HG02884 (cell line): Measurements from ENCODE around the gene PLBD2.

ENCODE experiments used
- ATAC-seq: cut with Tn5 transposase; IDR thresholded peaks from one replicate; pipeline ENCODE4 v1.9.1; 2021; ENCODE audit warnings: mild to moderate bottlenecking, moderate library complexity; ENCODE audit not compliant: unreplicated experiment

Gene PLBD2

GRCh38 chr12:113414519-113415038, 56.2 kb downstream of the PLBD2 start:
- ATAC-seq: no peak

- no peak for ATAC-seq
Observed at GRCh38 chr12:113416091-113416754, 57.8 kb downstream of the PLBD2 start.

- ATAC-seq: no peak
Observed at GRCh38 chr12:113418213-113418879, 60.0 kb downstream of the PLBD2 start.

GRCh38 chr12:113420996-113421595, 62.7 kb downstream of the PLBD2 start:
- no peak for ATAC-seq

- ATAC-seq: peak; percentile 77
Observed at GRCh38 chr12:113422030-113422885, 63.9 kb downstream of the PLBD2 start, which contains the start of gene SDSL. Gene SDSL (plus strand): TSS chr12:113422380. CDS start chr12:113427983, 5,603 bp downstream.

GRCh38 chr12:113422886-113423669, 64.7 kb downstream of the PLBD2 start:
- no peak for ATAC-seq

- ATAC-seq: no peak
Observed at GRCh38 chr12:113424456-113424855, 66.1 kb downstream of the PLBD2 start.

GRCh38 chr12:113424915-113425823, 66.8 kb downstream of the PLBD2 start:
- no peak for ATAC-seq

GRCh38 chr12:113425960-113426453, 67.6 kb downstream of the PLBD2 start:
- ATAC-seq: no peak

- ATAC-seq: no peak
Observed at GRCh38 chr12:113427882-113428281, 69.5 kb downstream of the PLBD2 start.

GRCh38 chr12:113428482-113428881, 70.1 kb downstream of the PLBD2 start:
- no peak for ATAC-seq

- ATAC-seq: no peak
Observed at GRCh38 chr12:113432986-113433385, 74.6 kb downstream of the PLBD2 start.

GRCh38 chr12:113435367-113435766, 77.0 kb downstream of the PLBD2 start:
- no peak for ATAC-seq

- ATAC-seq: no peak
Observed at GRCh38 chr12:113436586-113436985, 78.2 kb downstream of the PLBD2 start.

GRCh38 chr12:113436993-113437728, 78.8 kb downstream of the PLBD2 start:
- ATAC-seq: no peak

- no peak for ATAC-seq
Observed at GRCh38 chr12:113437729-113438100, 79.3 kb downstream of the PLBD2 start.

- no peak for ATAC-seq
Observed at GRCh38 chr12:113438523-113439300, 80.3 kb downstream of the PLBD2 start.

- no peak for ATAC-seq
Observed at GRCh38 chr12:113439301-113439597, 80.9 kb downstream of the PLBD2 start.
